Gastroesophageal sphincter (tissue), 4 donors: ENCODE measurements around the gene SMIM22. TPM values are rescaled to one million over a fixed set of nuclear protein-coding genes. Genes with fewer than 3 reads are reported as not detected.

Experiments
- ATAC-seq: fragments of 150-250 bp; one replicate; pipeline ENCODE4 v1.9.1; 2016; ENCODE audit warnings: mild to moderate bottlenecking, moderate library complexity
- H3K27ac ChIP-seq, 4 donors: fragments of 200-600 bp; sonication (generic) in 3 of 4; 1 replicate in 3 of 4; 2 replicates in 1 of 4; pipeline ENCODE4 v1.5.1; 2016 to 2019
- H3K27me3 ChIP-seq: fragments of 200-600 bp; sonication (generic); one replicate; pipeline ENCODE4 v1.5.1; 2019
- H3K36me3 ChIP-seq, 2 donors: fragments of 200-600 bp; sonication (generic); one replicate each; pipeline ENCODE4 v1.5.1; 2019; ENCODE audit warnings: control low read depth in 1 of 2
- H3K4me1 ChIP-seq, 3 donors: fragments of 200-600 bp; sonication (generic); 1 replicate in 2 of 3; 2 replicates in 1 of 3; pipeline ENCODE4 v1.5.1; 2016 to 2019; ENCODE audit warnings: control low read depth in 2 of 3
- H3K4me3 ChIP-seq, 2 donors: fragments of 200-600 bp; sonication (generic); one replicate each; pipeline ENCODE4 v1.5.1; 2019; ENCODE audit warnings: mild to moderate bottlenecking in 1 of 2, moderate library complexity in 1 of 2
- H3K9me3 ChIP-seq, 3 donors: fragments of 200-600 bp; sonication (generic); one replicate each; pipeline ENCODE4 v1.5.1; 2017 to 2019; ENCODE audit warnings: control low read depth in 2 of 3
- CTCF ChIP-seq, 4 experiments: fragments of 200-600 bp in 2 of 4; fragments of 450-650 bp in 2 of 4; sonication (generic) in 1 of 4; IDR thresholded peaks; one replicate each; pipeline ENCODE4 v1.5.1; 2017 to 2019; ENCODE audit warnings: antibody characterized with exemption in 4 of 4, mild to moderate bottlenecking in 2 of 4, moderate library complexity in 2 of 4
- EP300 ChIP-seq: sonication (generic); formaldehyde crosslinking; IDR thresholded peaks from one replicate; pipeline ENCODE4 v1.6.1; 2017; ENCODE audit warnings: antibody characterized with exemption, mild to moderate bottlenecking
- POLR2A ChIP-seq, 2 donors: fragments of 450-650 bp; IDR thresholded peaks; one replicate each; pipeline ENCODE4 v1.6.1; 2017; ENCODE audit warnings: antibody characterized with exemption in 2 of 2, mild to moderate bottlenecking in 2 of 2, moderate library complexity in 1 of 2
- POLR2AphosphoS5 ChIP-seq: sonication (generic); formaldehyde crosslinking; IDR thresholded peaks from one replicate; pipeline ENCODE4 v1.6.1; 2017; ENCODE audit warnings: antibody characterized with exemption
- WGBS, 2 donors: methylation state at CpG; one replicate each; pipeline ENCODE4 v1.1.5; 2018; ENCODE audit warnings: low coverage in 1 of 2; 5-methylcytosine and 5-hydroxymethylcytosine counted together
- total RNA-seq, 4 donors: library from RNA; depleted of rRNA; stranded (reverse); fragments of >200 nt; gene quantifications; one replicate each; pipeline ENCODE4 v1.1.0, GENCODE V29; 2016

The SMIM22 gene
- total RNA-seq, 4 donors from 2014 or later, result not detected

- no peaks in the 10 kb centered on the region for H3K36me3 ChIP-seq
- no peaks in the 10 kb centered on the region for H3K4me1 ChIP-seq
- no peaks in the 10 kb centered on the region for H3K9me3 ChIP-seq
- H3K4me3 ChIP-seq, result no peak within 1 kb of the TSS
- H3K27ac ChIP-seq, result no peak within 1 kb of the TSS
- ATAC-seq, result no peak
- no peak for TF ChIP-seq POLR2AphosphoS5
- TF ChIP-seq EP300, result no peak
- no peak for TF ChIP-seq CTCF (IDR thresholded peaks at IDR 0.05)
- TF ChIP-seq POLR2A (IDR thresholded peaks at IDR 0.05), result no peak
- WGBS, 2 donors, result 18 to 45% methylated on average over 3 to 6 of the region's 14 CpGs
- peaks cover 8% of the 10 kb centered on the region for H3K27me3 ChIP-seq
Observed at GRCh38 chr16:4787627-4788482, 7.3 kb upstream of the SMIM22 start, which contains the start of gene SEPTIN12. SEPTIN12 (minus strand) TSS chr16:4788345; CDS start chr16:4787645, 700 bp downstream.

- no peaks in the 10 kb centered on the region for H3K9me3 ChIP-seq
- TF ChIP-seq POLR2AphosphoS5 (no peak), CTCF (IDR thresholded peaks at IDR 0.05) (no peak), EP300 (no peak), POLR2A (IDR thresholded peaks at IDR 0.05) (no peak)
- no peaks in the 10 kb centered on the region for H3K4me1 ChIP-seq
- peaks cover 8% of the 10 kb centered on the region for H3K27me3 ChIP-seq
- H3K4me3 ChIP-seq, result no peak overlapping the region
- H3K27ac ChIP-seq, result no peak overlapping the region
- WGBS, 2 donors, result 31 to 63% methylated on average over 3 of the region's 9 CpGs
- no peaks in the 10 kb centered on the region for H3K36me3 ChIP-seq
- ATAC-seq, result no peak
Observed at GRCh38 chr16:4788489-4788889, 6.7 kb upstream of the SMIM22 start.

GRCh38 chr16:4788910-4789309 is 6.3 kb upstream of the SMIM22 start:
- Histone ChIP-seq H3K4me1 (no peaks in the 10 kb centered on the region), H3K27me3 (peaks cover 8% of the 10 kb centered on the region), H3K27ac (no peak overlapping the region), H3K9me3 (no peaks in the 10 kb centered on the region), H3K36me3 (no peaks in the 10 kb centered on the region), H3K4me3 (no peak overlapping the region)
- TF ChIP-seq POLR2AphosphoS5 (no peak), CTCF (IDR thresholded peaks at IDR 0.05) (no peak), EP300 (no peak), POLR2A (IDR thresholded peaks at IDR 0.05) (no peak)
- 87 to 94% methylated on average over 6 to 7 of the region's 7 CpGs for WGBS, 2 donors
- no peak for ATAC-seq

GRCh38 chr16:4790261-4790660 is 4.9 kb upstream of the SMIM22 start:
- no peak overlapping the region for H3K27ac ChIP-seq
- H3K4me3 ChIP-seq, result no peak overlapping the region
- TF ChIP-seq CTCF (IDR thresholded peaks at IDR 0.05) (no peak), POLR2A (IDR thresholded peaks at IDR 0.05) (no peak), EP300 (no peak), POLR2AphosphoS5 (no peak)
- H3K36me3 ChIP-seq, result no peaks in the 10 kb centered on the region
- WGBS, 2 donors, result 59 to 100% methylated on average over 3 of the region's 10 CpGs
- no peak for ATAC-seq
- H3K27me3 ChIP-seq, result peaks cover 8% of the 10 kb centered on the region
- H3K4me1 ChIP-seq, result no peaks in the 10 kb centered on the region
- H3K9me3 ChIP-seq, result no peaks in the 10 kb centered on the region

GRCh38 chr16:4790871-4791270 is 4.3 kb upstream of the SMIM22 start:
- H3K27ac ChIP-seq, result no peak overlapping the region
- H3K4me1 ChIP-seq, result no peaks in the 10 kb centered on the region
- WGBS, 2 donors, result 70% methylated on average over 10 of the region's 10 CpGs; no CpG with 5 or more reads in 1 of the 2 donors
- peaks cover 8% of the 10 kb centered on the region for H3K27me3 ChIP-seq
- no peak for ATAC-seq
- no peaks in the 10 kb centered on the region for H3K9me3 ChIP-seq
- H3K4me3 ChIP-seq, result no peak overlapping the region
- TF ChIP-seq CTCF (IDR thresholded peaks at IDR 0.05) (no peak), EP300 (no peak), POLR2AphosphoS5 (no peak), POLR2A (IDR thresholded peaks at IDR 0.05) (no peak)
- H3K36me3 ChIP-seq, result peaks cover 0 to 6% of the 10 kb centered on the region in 2 donors
